Measurements from ENCODE around the gene NCL. TPM values are rescaled to one million over a fixed set of nuclear protein-coding genes. Genes with fewer than 3 reads are reported as not detected.

NCL gene
- total and polyA plus RNA-seq, 2 of the 13 experiments (the other 11 are each of a cell fraction or from before 2014, with no cell fraction given): 105 to 779 TPM

DNA sequence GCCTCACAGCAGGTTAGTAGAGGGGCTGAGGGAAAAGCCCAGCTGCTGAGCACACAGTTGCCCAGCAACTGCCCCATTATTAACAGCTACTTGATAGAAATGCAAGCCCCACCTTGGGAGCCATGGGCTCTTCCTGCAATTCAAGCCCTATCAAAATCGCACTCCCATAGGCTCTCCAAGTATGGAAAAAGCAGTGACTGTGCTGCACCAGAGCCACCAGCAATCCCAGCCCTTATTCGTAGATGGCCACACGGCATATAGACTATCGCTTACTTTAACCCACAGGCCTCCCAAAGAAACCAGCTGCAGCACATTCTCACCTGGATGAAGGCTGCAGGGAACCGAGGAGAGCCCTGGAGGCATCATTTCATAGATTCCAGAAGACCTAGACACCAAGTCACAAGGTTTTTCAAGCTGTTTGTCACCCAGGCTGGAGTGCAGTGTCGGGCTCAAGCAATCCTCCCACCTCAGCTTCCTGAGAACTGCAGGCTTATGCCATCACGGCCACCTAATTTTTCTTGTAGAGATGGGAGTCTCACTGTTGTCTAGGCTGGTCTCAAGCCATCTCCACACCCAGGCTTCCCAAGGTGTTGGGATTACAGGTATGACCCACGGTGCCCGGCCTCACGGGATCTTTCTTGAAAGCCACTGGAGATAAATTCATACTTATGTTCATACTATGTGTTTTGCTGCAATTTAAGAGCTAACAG, 11.3 kb downstream of the NCL start (continued):
- TF ChIP-seq, protein P1, sequence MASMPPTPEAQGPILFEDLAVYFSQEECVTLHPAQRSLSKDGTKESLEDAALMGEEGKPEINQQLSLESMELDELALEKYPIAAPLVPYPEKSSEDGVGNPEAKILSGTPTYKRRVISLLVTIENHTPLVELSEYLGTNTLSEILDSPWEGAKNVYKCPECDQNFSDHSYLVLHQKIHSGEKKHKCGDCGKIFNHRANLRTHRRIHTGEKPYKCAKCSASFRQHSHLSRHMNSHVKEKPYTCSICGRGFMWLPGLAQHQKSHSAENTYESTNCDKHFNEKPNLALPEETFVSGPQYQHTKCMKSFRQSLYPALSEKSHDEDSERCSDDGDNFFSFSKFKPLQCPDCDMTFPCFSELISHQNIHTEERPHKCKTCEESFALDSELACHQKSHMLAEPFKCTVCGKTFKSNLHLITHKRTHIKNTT (CRISPR knock-in tag; IDR thresholded peaks at IDR 0.05): 0 out of 2 replicates have a peak, but pooled peaks have one; percentile 24
- TF ChIP-seq POLR2G (IDR thresholded peaks at IDR 0.05; ENCODE audit: low read depth, low read length): peak; percentile 61
- TF ChIP-seq RBM22 (optimal IDR thresholded peaks at IDR 0.05; ENCODE audit: low read length): peak; percentile 70
- no peak for TF ChIP-seq ATF7-NPFF (CRISPR knock-in tag; IDR thresholded peaks at IDR 0.05; ENCODE audit: low read depth)
- TF ChIP-seq ZNF562 (CRISPR knock-in tag; IDR thresholded peaks at IDR 0.05; ENCODE audit: borderline replicate concordance): 0 out of 2 replicates have a peak, but pooled peaks have one; percentile 45
- peak; percentile 44 for TF ChIP-seq ZNF574 (CRISPR knock-in tag; IDR thresholded peaks at IDR 0.05)
- TF ChIP-seq, protein P2, sequence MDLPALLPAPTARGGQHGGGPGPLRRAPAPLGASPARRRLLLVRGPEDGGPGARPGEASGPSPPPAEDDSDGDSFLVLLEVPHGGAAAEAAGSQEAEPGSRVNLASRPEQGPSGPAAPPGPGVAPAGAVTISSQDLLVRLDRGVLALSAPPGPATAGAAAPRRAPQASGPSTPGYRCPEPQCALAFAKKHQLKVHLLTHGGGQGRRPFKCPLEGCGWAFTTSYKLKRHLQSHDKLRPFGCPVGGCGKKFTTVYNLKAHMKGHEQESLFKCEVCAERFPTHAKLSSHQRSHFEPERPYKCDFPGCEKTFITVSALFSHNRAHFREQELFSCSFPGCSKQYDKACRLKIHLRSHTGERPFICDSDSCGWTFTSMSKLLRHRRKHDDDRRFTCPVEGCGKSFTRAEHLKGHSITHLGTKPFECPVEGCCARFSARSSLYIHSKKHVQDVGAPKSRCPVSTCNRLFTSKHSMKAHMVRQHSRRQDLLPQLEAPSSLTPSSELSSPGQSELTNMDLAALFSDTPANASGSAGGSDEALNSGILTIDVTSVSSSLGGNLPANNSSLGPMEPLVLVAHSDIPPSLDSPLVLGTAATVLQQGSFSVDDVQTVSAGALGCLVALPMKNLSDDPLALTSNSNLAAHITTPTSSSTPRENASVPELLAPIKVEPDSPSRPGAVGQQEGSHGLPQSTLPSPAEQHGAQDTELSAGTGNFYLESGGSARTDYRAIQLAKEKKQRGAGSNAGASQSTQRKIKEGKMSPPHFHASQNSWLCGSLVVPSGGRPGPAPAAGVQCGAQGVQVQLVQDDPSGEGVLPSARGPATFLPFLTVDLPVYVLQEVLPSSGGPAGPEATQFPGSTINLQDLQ (CRISPR knock-in tag; IDR thresholded peaks at IDR 0.05): 0 out of 2 replicates have a peak, but pooled peaks have one; percentile 50
- no peak for TF ChIP-seq GPBP1L1 (CRISPR knock-in tag; IDR thresholded peaks at IDR 0.05)
- 0 out of 2 replicates have a peak, but pooled peaks have one; percentile 69 for TF ChIP-seq ZSCAN20 (CRISPR knock-in tag; IDR thresholded peaks at IDR 0.05; ENCODE audit: borderline replicate concordance)
- no peak for TF ChIP-seq ZBTB7B (CRISPR knock-in tag; IDR thresholded peaks at IDR 0.05)
- no peak; the same call in 1 of the 2 replicates for TF ChIP-seq ZNF605 (CRISPR knock-in tag; IDR thresholded peaks at IDR 0.05)
- no peak for TF ChIP-seq ZNF782 (CRISPR knock-in tag; IDR thresholded peaks at IDR 0.05; ENCODE audit: borderline replicate concordance)
- TF ChIP-seq POLR2AphosphoS2 (IDR thresholded peaks at IDR 0.05; ENCODE audit: low read depth, low read length): peak; percentile 95; the same call in 1 of the 2 replicates
- 0 out of 2 replicates have a peak, but pooled peaks have one; percentile 19 for TF ChIP-seq ZNF572 (CRISPR knock-in tag; IDR thresholded peaks at IDR 0.05)
- peak; percentile 47 to 77 for TF ChIP-seq POLR2A (IDR thresholded peaks at IDR 0.05; ENCODE audit: insufficient read depth in 1 of 2, low read depth in 2 of 2, low read length in 2 of 2)

Measured in HepG2 (cell line).